Sciatic nerve (tissue), 2 donors: Measurements from ENCODE around the gene JTB. TPM values are rescaled to one million over a fixed set of nuclear protein-coding genes. Genes with fewer than 3 reads are reported as not detected.

ENCODE experiments used
- ATAC-seq: fragments of 200-7000 bp; cut with Tn5 transposase; one replicate; pipeline ENCODE4 v1.9.1; 2020; ENCODE audit warnings: mild to moderate bottlenecking, moderate library complexity
- DNase-seq: peaks from one replicate; pipeline ENCODE4 v3.0.0-alpha.2; 2020; ENCODE audit warnings: low spot score
- intact Hi-C: fragments of 100-400 bp; cut with DNase I; formaldehyde crosslinking; loops from one replicate; pipeline ENCODE4 v1.14.2; 2022
- total RNA-seq: library from RNA; stranded (reverse); fragmentation: NEBNext Ultra II Directional; extraction: Animal tissue kit (Norgen Biotek cat#: 25700); gene quantifications from one replicate; pipeline ENCODE4 v1.2.1, GENCODE V29; 2021
- donor health status: DM: no; HTN: no; CAD: no.
- donor health status: DM: no; HTN: no; CAD: no.

JTB gene
- total RNA-seq, 1 donor from 2014 or later, result 72.8 TPM

GRCh38 chr1:153959454-153959853 is 18.0 kb downstream of the JTB start:
- ATAC-seq, result no peak
- intact Hi-C loops, result no loop called here
- no peak for DNase-seq

GRCh38 chr1:153958961-153959260 is 18.6 kb downstream of the JTB start:
- ATAC-seq (no peak), DNase-seq (no peak)
- intact Hi-C loops, result no loop called here

- DNase-seq, result peak; percentile 99
- intact Hi-C loops, result no loop called here
- ATAC-seq, result peak; percentile 94
Measured at GRCh38 chr1:153958111-153958960, 19.1 kb downstream of the JTB start, which contains the start of gene CRTC2. CRTC2 (minus strand) TSS chr1:153958612; CDS start chr1:153958497, 115 bp downstream.

GRCh38 chr1:153957744-153958110 is 19.7 kb downstream of the JTB start:
- ATAC-seq (no peak), DNase-seq (no peak)
- intact Hi-C loops, result no loop called here

- DNase-seq (no peak), ATAC-seq (no peak)
- intact Hi-C loops, result no loop called here
Measured at GRCh38 chr1:153956997-153957715, 20.3 kb downstream of the JTB start.

GRCh38 chr1:153954826-153955225 is 22.6 kb downstream of the JTB start:
- DNase-seq (no peak), ATAC-seq (no peak)
- intact Hi-C loops, result no loop called here

GRCh38 chr1:153953859-153954365 is 23.6 kb downstream of the JTB start:
- ATAC-seq, result no peak
- intact Hi-C loops, result no loop called here
- no peak for DNase-seq

- intact Hi-C loops, result no loop called here
- no peak for ATAC-seq
- DNase-seq, result no peak
Measured at GRCh38 chr1:153951801-153952200, 25.7 kb downstream of the JTB start.

- intact Hi-C loops, result no loop called here
- ATAC-seq, result no peak
- no peak for DNase-seq
Measured at GRCh38 chr1:153951183-153951582, 26.3 kb downstream of the JTB start.

- intact Hi-C loops, result loop anchor here (10.0 kb wide), 1 partner anchor 132 kb away; no protein-coding TSS in a partner anchor
- DNase-seq (peak; percentile 89), ATAC-seq (peak; percentile 84)
Measured at GRCh38 chr1:153946622-153947241, 30.7 kb downstream of the JTB start, which contains the start of gene DENND4B. DENND4B (minus strand) TSS chr1:153946718; CDS start chr1:153944374, 2,344 bp downstream.

GRCh38 chr1:153945795-153946621 is 31.5 kb downstream of the JTB start:
- intact Hi-C loops, result loop anchor here (10.0 kb wide), 1 partner anchor 131 kb away; no protein-coding TSS in a partner anchor
- ATAC-seq (peak; percentile 92), DNase-seq (peak; percentile 93)

- DNase-seq, result peak; percentile 70
- intact Hi-C loops, result loop anchor here (10.0 kb wide), 1 partner anchor 130 kb away; no protein-coding TSS in a partner anchor
- ATAC-seq, result peak; percentile 58
Measured at GRCh38 chr1:153945131-153945794, 32.2 kb downstream of the JTB start.

- DNase-seq, result no peak
- ATAC-seq, result no peak
- intact Hi-C loops, result loop anchor here (10.0 kb wide), 1 partner anchor 130 kb away; no protein-coding TSS in a partner anchor
Measured at GRCh38 chr1:153944827-153945117, 32.7 kb downstream of the JTB start.

- ATAC-seq (no peak), DNase-seq (no peak)
- intact Hi-C loops, result loop anchor here (10.0 kb wide), 1 partner anchor 129 kb away; no protein-coding TSS in a partner anchor
Measured at GRCh38 chr1:153944005-153944826, 33.3 kb downstream of the JTB start.

- intact Hi-C loops, result loop anchor here (10.0 kb wide), 1 partner anchor 128 kb away; no protein-coding TSS in a partner anchor
- no peak for ATAC-seq
- no peak for DNase-seq
Measured at GRCh38 chr1:153942766-153943549, 34.5 kb downstream of the JTB start.
